ENCODE results near the gene PMM2.

Gene PMM2

DNA sequence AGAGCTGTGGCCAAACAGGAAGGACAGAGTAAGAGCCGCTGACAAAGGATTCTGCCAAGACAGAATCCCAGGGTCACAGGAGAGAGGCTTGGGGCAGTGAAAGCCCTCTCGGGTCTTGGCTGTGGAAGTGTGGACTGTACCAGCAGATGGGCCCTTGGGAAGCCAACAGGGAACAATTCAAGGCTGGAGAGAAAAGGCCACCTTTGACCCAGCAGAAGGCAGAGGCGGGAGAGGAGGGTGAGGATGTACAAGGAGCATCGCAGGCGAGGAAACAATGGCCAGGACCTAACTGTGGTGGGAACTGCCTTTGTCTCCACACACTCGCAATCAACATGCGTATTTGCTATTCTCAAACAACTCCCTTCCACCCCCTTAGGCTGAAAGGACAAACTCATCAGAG is 55.5 kb downstream of the PMM2 start:
- TF ChIP-seq, protein P1, sequence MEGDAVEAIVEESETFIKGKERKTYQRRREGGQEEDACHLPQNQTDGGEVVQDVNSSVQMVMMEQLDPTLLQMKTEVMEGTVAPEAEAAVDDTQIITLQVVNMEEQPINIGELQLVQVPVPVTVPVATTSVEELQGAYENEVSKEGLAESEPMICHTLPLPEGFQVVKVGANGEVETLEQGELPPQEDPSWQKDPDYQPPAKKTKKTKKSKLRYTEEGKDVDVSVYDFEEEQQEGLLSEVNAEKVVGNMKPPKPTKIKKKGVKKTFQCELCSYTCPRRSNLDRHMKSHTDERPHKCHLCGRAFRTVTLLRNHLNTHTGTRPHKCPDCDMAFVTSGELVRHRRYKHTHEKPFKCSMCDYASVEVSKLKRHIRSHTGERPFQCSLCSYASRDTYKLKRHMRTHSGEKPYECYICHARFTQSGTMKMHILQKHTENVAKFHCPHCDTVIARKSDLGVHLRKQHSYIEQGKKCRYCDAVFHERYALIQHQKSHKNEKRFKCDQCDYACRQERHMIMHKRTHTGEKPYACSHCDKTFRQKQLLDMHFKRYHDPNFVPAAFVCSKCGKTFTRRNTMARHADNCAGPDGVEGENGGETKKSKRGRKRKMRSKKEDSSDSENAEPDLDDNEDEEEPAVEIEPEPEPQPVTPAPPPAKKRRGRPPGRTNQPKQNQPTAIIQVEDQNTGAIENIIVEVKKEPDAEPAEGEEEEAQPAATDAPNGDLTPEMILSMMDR (IDR thresholded peaks at IDR 0.05; ENCODE audit: low read depth, low read length) = no peak
- no peak overlapping the region for H3K4me3 ChIP-seq (ENCODE audit: low read depth, low read length)

DNA sequence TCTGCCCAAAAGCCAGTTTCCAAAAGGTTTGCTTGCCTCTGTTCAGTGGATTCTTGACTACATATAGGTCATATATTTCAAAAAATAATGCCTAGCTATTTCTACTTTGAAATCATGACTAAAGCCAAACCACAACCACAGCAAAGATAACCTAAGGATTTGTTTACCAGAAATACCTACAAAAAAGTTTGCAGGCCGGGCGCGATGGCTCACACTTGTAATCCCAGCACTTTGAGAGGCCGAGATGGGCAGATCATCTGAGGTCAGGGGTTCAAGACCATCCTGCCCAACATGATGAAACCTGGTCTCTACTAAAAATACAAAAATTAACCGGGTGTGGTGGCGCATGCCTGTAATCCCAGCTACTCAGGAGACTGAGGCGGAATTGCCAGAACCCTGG is 56.0 kb downstream of the PMM2 start:
- TF ChIP-seq, protein P1 (IDR thresholded peaks at IDR 0.05; ENCODE audit: low read depth, low read length) = no peak
- no peak overlapping the region for H3K4me3 ChIP-seq (ENCODE audit: low read depth, low read length)

DNA sequence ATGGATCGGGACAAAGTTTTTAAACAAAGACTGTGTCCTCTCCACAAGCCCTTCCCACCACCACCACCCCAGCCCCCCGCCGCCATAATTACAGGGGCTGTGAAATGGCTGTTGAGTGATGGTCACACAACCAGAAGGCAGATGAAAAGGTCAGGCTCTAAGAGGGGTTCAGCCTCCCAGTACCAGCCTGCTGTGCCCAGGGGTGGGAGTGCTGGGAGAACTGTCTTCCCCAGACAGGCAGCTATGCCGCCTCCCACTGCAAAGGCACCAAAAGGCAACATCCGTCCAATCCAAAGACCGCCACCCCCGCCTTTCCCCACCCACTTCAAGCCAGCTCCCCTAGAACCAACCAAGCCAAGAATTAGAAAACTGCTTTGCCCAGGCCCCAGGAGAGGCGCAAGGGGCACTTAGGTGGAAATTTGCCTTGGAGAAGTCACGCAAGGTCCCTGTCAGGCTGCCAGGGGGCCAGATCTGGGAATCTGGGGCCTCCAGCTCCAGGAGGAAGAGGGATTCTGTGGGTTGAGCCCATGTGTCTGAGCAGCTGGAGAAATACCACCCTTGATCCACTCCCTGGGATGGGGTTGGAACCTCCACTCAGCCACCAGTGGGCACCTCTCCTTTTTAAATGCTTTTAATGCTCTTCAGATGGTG is 56.8 kb downstream of the PMM2 start:
- TF ChIP-seq, protein P1 (IDR thresholded peaks at IDR 0.05; ENCODE audit: low read depth, low read length) = no peak
- no peak overlapping the region for H3K4me3 ChIP-seq (ENCODE audit: low read depth, low read length)

DNA sequence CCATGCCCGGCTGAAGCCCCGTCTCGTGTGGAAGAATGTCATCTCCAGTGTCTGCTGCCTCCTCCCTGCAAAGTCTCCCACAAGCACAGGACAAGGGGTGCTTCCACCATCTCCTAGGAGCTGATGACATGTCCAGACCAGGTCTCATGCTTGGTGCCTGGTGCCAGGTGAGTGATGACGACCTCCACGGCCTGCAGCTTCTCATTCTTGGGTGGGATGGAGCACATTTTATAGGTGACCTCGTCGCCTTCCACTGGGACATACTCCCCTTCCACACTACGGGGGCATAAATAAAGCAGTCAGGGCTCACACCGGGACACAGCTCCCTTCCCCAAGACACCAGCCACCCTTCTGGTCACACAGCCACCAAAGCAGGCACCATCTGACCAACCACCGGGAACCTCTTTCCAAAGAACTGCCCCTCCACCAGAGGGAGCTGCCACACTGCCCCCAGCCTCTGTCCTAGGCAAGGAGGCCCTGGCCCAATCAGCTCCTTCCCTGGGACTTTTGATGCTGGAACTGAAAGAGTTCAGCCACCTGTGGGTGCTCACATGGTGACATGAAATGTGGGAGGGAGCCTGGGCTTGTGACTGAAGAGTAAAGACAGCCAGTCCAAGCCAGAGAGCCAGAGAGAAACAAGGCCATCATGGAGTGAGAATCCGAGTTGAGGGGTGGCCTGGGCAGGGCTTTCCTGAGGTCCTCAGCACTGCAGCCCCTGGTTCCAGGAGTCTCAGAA is 57.6 kb downstream of the PMM2 start:
- TF ChIP-seq, protein P1 (IDR thresholded peaks at IDR 0.05; ENCODE audit: low read depth, low read length) = 0 out of 2 replicates have a peak, but pooled peaks have one; percentile 10
- no peak overlapping the region for H3K4me3 ChIP-seq (ENCODE audit: low read depth, low read length)

DNA sequence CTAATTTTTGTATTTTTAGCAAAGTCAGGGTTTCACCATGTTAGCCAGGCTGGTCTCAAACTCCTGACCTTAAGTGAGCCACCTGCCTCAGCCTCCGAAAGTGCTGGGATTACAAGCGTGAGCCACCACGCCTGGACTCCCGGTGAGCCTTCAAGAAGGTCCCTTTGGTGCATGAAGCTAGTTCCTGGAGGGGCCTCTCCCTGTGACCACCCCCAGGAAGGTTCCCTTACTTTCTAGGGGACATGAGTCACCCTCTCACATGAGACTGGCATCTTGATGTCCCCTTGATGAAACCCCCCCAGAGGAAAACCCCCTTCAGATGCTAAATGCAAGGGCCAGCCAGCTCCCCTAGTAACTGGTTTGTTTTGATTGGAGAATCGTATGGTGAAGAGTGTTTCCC is 58.3 kb downstream of the PMM2 start:
- TF ChIP-seq, protein P1 (IDR thresholded peaks at IDR 0.05; ENCODE audit: low read depth, low read length) = no peak
- no peak overlapping the region for H3K4me3 ChIP-seq (ENCODE audit: low read depth, low read length)

DNA sequence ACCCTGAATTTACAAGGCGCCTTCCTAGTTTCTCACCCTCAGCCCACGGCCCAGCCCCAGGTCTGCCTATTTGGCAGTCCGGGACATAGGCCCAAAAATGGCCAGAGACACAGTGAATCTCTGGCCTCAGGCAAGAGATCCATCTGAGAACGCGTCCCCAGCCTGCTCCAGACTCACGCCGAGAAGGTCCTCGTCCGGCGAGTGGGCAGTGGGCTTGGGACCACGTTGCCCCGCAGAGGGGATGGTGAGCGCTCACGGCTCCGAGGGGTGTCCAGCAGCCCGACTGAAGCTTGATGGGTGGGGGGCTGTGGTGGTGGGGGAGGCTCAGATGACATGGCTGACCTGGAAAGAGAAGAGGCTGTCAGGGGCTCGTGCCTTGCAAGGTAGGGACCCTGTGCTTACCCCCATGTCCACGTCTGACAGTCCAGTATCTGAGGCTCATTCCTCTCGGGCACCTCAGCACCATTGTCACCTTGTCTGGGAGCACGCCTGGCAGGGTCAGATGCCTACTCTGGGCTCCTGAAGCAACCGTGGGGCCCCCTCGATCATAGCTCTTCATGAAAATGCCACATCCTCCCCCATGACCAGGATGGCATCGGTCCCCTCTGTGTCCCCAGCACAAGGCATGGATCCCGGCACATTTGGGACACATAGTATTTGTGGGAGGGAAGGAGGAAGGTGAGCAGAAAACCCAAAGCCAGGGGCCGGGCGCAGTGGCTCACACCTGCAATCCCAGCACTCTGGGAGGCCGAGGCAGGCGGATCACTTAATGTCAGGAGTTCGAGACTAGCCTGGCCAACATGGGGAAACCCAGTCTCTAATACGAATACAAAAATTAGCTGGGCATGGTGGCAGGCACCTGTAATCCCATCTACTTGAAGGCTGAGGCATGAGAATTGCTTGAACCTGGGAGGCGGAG is 61.6 kb downstream of the PMM2 start:
- no peak overlapping the region for H3K4me3 ChIP-seq (ENCODE audit: low read depth, low read length)
- TF ChIP-seq, protein P1 (IDR thresholded peaks at IDR 0.05; ENCODE audit: low read depth, low read length) = no peak

Measured in WI38 (cell line).